Activated CD4-positive, alpha-beta memory T cell treated with anti-CD3 and anti-CD28 coated beads, Interleukin-2, amount 10 ng/mL, durations not matched to agents 7 days and 5 days (primary cell): ENCODE results near the gene GRK5. TPM values are rescaled to one million over a fixed set of nuclear protein-coding genes. Genes with fewer than 3 reads are reported as not detected.

Experiments
- CTCF ChIA-PET: fragments of 350-600 bp; sonication (Branson Sonifier 250); formaldehyde crosslinking; loops from one replicate; lab custom pipeline; 2021; ENCODE audit warnings: antibody characterized with exemption, inconsistent platforms; lab: Charles Lee
- POLR2A ChIA-PET: fragments of 350-600 bp; sonication (Branson Sonifier 250); formaldehyde crosslinking; loops from one replicate; lab custom pipeline; 2021; ENCODE audit warnings: antibody characterized with exemption; lab: Charles Lee
- DNase-seq: peaks from one replicate; pipeline ENCODE4 v3.0.0-alpha.2; 2020
- H3K27ac Mint-ChIP-seq: one replicate; pipeline ENCODE4 v1.8.0; 2021; ENCODE audit warnings: mild to moderate bottlenecking, mixed read lengths
- H3K27me3 Mint-ChIP-seq: one replicate; pipeline ENCODE4 v1.8.0; 2021; ENCODE audit warnings: mixed read lengths
- H3K36me3 Mint-ChIP-seq: one replicate; pipeline ENCODE4 v1.8.0; 2021; ENCODE audit warnings: low read depth, mixed read lengths
- H3K4me1 Mint-ChIP-seq: one replicate; pipeline ENCODE4 v1.8.0; 2021; ENCODE audit warnings: mixed read lengths
- H3K4me3 Mint-ChIP-seq: one replicate; pipeline ENCODE4 v1.8.0; 2021; ENCODE audit warnings: mild to moderate bottlenecking, mixed read lengths
- H3K9me3 Mint-ChIP-seq: one replicate; pipeline ENCODE4 v1.8.0; 2021; ENCODE audit warnings: mixed read lengths
- total RNA-seq, 2 experiments: library from RNA; stranded (reverse); gene quantifications; one replicate each; pipeline ENCODE4 v1.2.3, GENCODE V29; 2021

Gene GRK5
- total RNA-seq, 2 experiments from 2014 or later: 29.8 to 30.6 TPM

GRCh38 chr10:119285495-119286267 is 78.3 kb downstream of the GRK5 start:
- Mint-ChIP-seq H3K36me3 (peaks cover under 1% of the 10 kb centered on the region), H3K4me3 (peak overlapping the region; percentile 66), H3K27ac (peak overlapping the region; percentile 81), H3K4me1 (peaks cover 76% of the 10 kb centered on the region), H3K9me3 (no peaks in the 10 kb centered on the region), H3K27me3 (no peaks in the 10 kb centered on the region)
- ChIA-PET POLR2A (interaction anchor here (0.7 to 8.2 kb wide), 4 partner anchors 14 to 78 kb away, joined by 3 to 69 read pairs (median 10); partner anchors contain the start of gene GRK5), CTCF (interaction anchor here (0.6 to 6.9 kb wide), 4 partner anchors 15 to 609 kb away, joined by 3 to 26 read pairs (median 4); no protein-coding TSS in a partner anchor)
- no peak for DNase-seq

- no peaks in the 10 kb centered on the region for H3K27me3 Mint-ChIP-seq
- ChIA-PET POLR2A (interaction anchor here (1.4 to 8.2 kb wide), 3 partner anchors 15 to 19 kb away, joined by 7 to 69 read pairs (median 12); no protein-coding TSS in a partner anchor), CTCF (interaction anchor here (0.6 to 6.9 kb wide), 3 partner anchors 15 to 608 kb away, joined by 3 to 26 read pairs (median 4); no protein-coding TSS in a partner anchor)
- H3K27ac Mint-ChIP-seq: peak overlapping the region; percentile 81
- H3K9me3 Mint-ChIP-seq: no peaks in the 10 kb centered on the region
- peaks cover 3% of the 10 kb centered on the region for H3K36me3 Mint-ChIP-seq
- H3K4me1 Mint-ChIP-seq: peaks cover 74% of the 10 kb centered on the region
- no peak for DNase-seq
- no peak overlapping the region for H3K4me3 Mint-ChIP-seq
Measured at GRCh38 chr10:119286516-119286915, 79.1 kb downstream of the GRK5 start.

- CTCF ChIA-PET: interaction anchor here (6.9 kb wide), 1 partner anchor 16 kb away, joined by 26 read pairs; no protein-coding TSS in a partner anchor
- peaks cover 3% of the 10 kb centered on the region for H3K36me3 Mint-ChIP-seq
- DNase-seq: no peak
- H3K9me3 Mint-ChIP-seq: no peaks in the 10 kb centered on the region
- H3K4me3 Mint-ChIP-seq: no peak overlapping the region
- peak overlapping the region; percentile 59 for H3K27ac Mint-ChIP-seq
- POLR2A ChIA-PET: interaction anchor here (2.2 to 8.2 kb wide), 2 partner anchors 14 to 16 kb away, joined by 12 to 69 read pairs; no protein-coding TSS in a partner anchor
- H3K4me1 Mint-ChIP-seq: peaks cover 75% of the 10 kb centered on the region
- H3K27me3 Mint-ChIP-seq: no peaks in the 10 kb centered on the region
Measured at GRCh38 chr10:119286983-119287633, 79.7 kb downstream of the GRK5 start.

GRCh38 chr10:119288574-119289001 is 81.2 kb downstream of the GRK5 start:
- H3K4me1 Mint-ChIP-seq: peaks cover 79% of the 10 kb centered on the region
- peaks cover 3% of the 10 kb centered on the region for H3K36me3 Mint-ChIP-seq
- ChIA-PET CTCF (interaction anchor here (0.8 to 1.5 kb wide), 4 partner anchors 18 to 81 kb away, joined by 3 to 5 read pairs (median 4); partner anchors contain the start of gene GRK5), POLR2A (interaction anchor here (0.6 to 3.1 kb wide), 5 partner anchors 9 to 77 kb away, joined by 3 to 20 read pairs (median 6); no protein-coding TSS in a partner anchor)
- H3K4me3 Mint-ChIP-seq: no peak overlapping the region
- no peak for DNase-seq
- H3K27me3 Mint-ChIP-seq: no peaks in the 10 kb centered on the region
- no peak overlapping the region for H3K27ac Mint-ChIP-seq
- no peaks in the 10 kb centered on the region for H3K9me3 Mint-ChIP-seq

GRCh38 chr10:119289227-119289920 is 82.0 kb downstream of the GRK5 start:
- Mint-ChIP-seq H3K36me3 (peaks cover 3% of the 10 kb centered on the region), H3K27me3 (no peaks in the 10 kb centered on the region), H3K27ac (peak overlapping the region; percentile 69), H3K9me3 (no peaks in the 10 kb centered on the region), H3K4me1 (peaks cover 76% of the 10 kb centered on the region), H3K4me3 (no peak overlapping the region)
- POLR2A ChIA-PET: interaction anchor here (0.6 to 3.1 kb wide), 8 partner anchors 8 to 82 kb away, joined by 3 to 20 read pairs (median 5); partner anchors contain the start of gene GRK5
- CTCF ChIA-PET: interaction anchor here (0.8 to 1.5 kb wide), 6 partner anchors 12 to 82 kb away, joined by 3 to 7 read pairs (median 4); partner anchors contain the start of gene GRK5
- DNase-seq: no peak

GRCh38 chr10:119290301-119291048 is 83.1 kb downstream of the GRK5 start:
- H3K27me3 Mint-ChIP-seq: no peaks in the 10 kb centered on the region
- peaks cover 4% of the 10 kb centered on the region for H3K36me3 Mint-ChIP-seq
- DNase-seq: no peak
- CTCF ChIA-PET: interaction anchor here (0.7 to 1.5 kb wide), 2 partner anchors 10 to 16 kb away, joined by 4 to 5 read pairs; no protein-coding TSS in a partner anchor
- POLR2A ChIA-PET: interaction anchor here (1.2 to 3.1 kb wide), 4 partner anchors 9 to 83 kb away, joined by 3 to 20 read pairs (median 5); partner anchors contain the start of gene GRK5
- peak overlapping the region; percentile 52 for H3K27ac Mint-ChIP-seq
- H3K4me1 Mint-ChIP-seq: peaks cover 65% of the 10 kb centered on the region
- no peak overlapping the region for H3K4me3 Mint-ChIP-seq
- H3K9me3 Mint-ChIP-seq: no peaks in the 10 kb centered on the region

- no peak overlapping the region for H3K27ac Mint-ChIP-seq
Measured at GRCh38 chr10:119291223-119291900, 84.0 kb downstream of the GRK5 start.

GRCh38 chr10:119292968-119293760 is 85.8 kb downstream of the GRK5 start:
- no peak for DNase-seq
- peaks cover 45% of the 10 kb centered on the region for H3K4me1 Mint-ChIP-seq
- H3K36me3 Mint-ChIP-seq: peaks cover 20% of the 10 kb centered on the region
- CTCF ChIA-PET: interaction anchor here (0.9 to 1.5 kb wide), 3 partner anchors 10 to 84 kb away, joined by 4 to 10 read pairs (median 5); no protein-coding TSS in a partner anchor
- H3K27me3 Mint-ChIP-seq: no peaks in the 10 kb centered on the region
- H3K9me3 Mint-ChIP-seq: peaks cover 11% of the 10 kb centered on the region
- no peak overlapping the region for H3K4me3 Mint-ChIP-seq
- H3K27ac Mint-ChIP-seq: peak overlapping the region; percentile 68
- POLR2A ChIA-PET: interaction anchor here (1.0 to 1.3 kb wide), 4 partner anchors 9 to 83 kb away, joined by 3 to 11 read pairs (median 3); no protein-coding TSS in a partner anchor

More at GRCh38 chr10:119291223-119291900, 84.0 kb downstream of the GRK5 start:
- ChIA-PET CTCF (interaction anchor here (0.7 kb wide), 1 partner anchor 9 kb away, joined by 4 read pairs; no protein-coding TSS in a partner anchor), POLR2A (interaction anchor here (3.1 kb wide), 1 partner anchor 10 kb away, joined by 20 read pairs; no protein-coding TSS in a partner anchor)
- Mint-ChIP-seq H3K4me1 (peaks cover 56% of the 10 kb centered on the region), H3K27me3 (no peaks in the 10 kb centered on the region), H3K4me3 (no peak overlapping the region), H3K36me3 (peaks cover 10% of the 10 kb centered on the region), H3K9me3 (peaks cover 2% of the 10 kb centered on the region)
- no peak for DNase-seq

GRCh38 chr10:119296703-119297102 is 89.3 kb downstream of the GRK5 start:
- Mint-ChIP-seq H3K4me3 (no peak overlapping the region), H3K9me3 (peaks cover 11% of the 10 kb centered on the region), H3K36me3 (peaks cover 24% of the 10 kb centered on the region), H3K4me1 (peaks cover 50% of the 10 kb centered on the region), H3K27me3 (no peaks in the 10 kb centered on the region), H3K27ac (no peak overlapping the region)
- no peak for DNase-seq
- ChIA-PET POLR2A (interaction anchor here (1.7 to 2.2 kb wide), 2 partner anchors 8 to 10 kb away, joined by 6 to 9 read pairs; no protein-coding TSS in a partner anchor), CTCF (interaction anchor here (0.5 kb wide), 1 partner anchor 449 kb away, joined by 3 read pairs; no protein-coding TSS in a partner anchor)
